GM18519 (cell line): ENCODE measurements around the gene JADE2.
"Not testable (repeated sequence)": the region's sequence is repeated elsewhere in the genome, so short reads cannot be mapped to it uniquely, and the experiment has no call there.

Experiments used
- ATAC-seq: cut with Tn5 transposase; IDR thresholded peaks from one replicate; pipeline ENCODE4 v1.9.1; 2021; ENCODE audit warnings: mild to moderate bottlenecking, moderate library complexity; ENCODE audit not compliant: unreplicated experiment, low FRiP score

The JADE2 gene

GRCh38 chr5:134580001-134580460 is 54.6 kb downstream of the JADE2 start:
- ATAC-seq, result no peak

- no peak for ATAC-seq
Observed at GRCh38 chr5:134581241-134581981, 55.9 kb downstream of the JADE2 start.

GRCh38 chr5:134582281-134582680 is 56.8 kb downstream of the JADE2 start:
- no peak for ATAC-seq

GRCh38 chr5:134582941-134583340 is 57.5 kb downstream of the JADE2 start:
- no peak for ATAC-seq

- no peak for ATAC-seq
Observed at GRCh38 chr5:134583766-134584165, 58.3 kb downstream of the JADE2 start.

GRCh38 chr5:134584662-134585061 is 59.2 kb downstream of the JADE2 start:
- ATAC-seq, result no peak

GRCh38 chr5:134585966-134586365 is 60.5 kb downstream of the JADE2 start:
- no peak for ATAC-seq

- ATAC-seq, result peak; percentile 58
Observed at GRCh38 chr5:134586866-134587524, 61.5 kb downstream of the JADE2 start.

GRCh38 chr5:134590992-134591659 is 65.7 kb downstream of the JADE2 start:
- no peak for ATAC-seq

GRCh38 chr5:134592141-134592746 is 66.8 kb downstream of the JADE2 start:
- no peak for ATAC-seq

- ATAC-seq, result no peak
Observed at GRCh38 chr5:134594336-134594735, 68.9 kb downstream of the JADE2 start.

- ATAC-seq, result no peak
Observed at GRCh38 chr5:134594797-134595457, 69.5 kb downstream of the JADE2 start.

GRCh38 chr5:134595458-134595838 is 70.0 kb downstream of the JADE2 start:
- ATAC-seq, result no peak

- not testable (repeated sequence) for ATAC-seq
Observed at GRCh38 chr5:134599820-134600219, 74.3 kb downstream of the JADE2 start.

- no peak for ATAC-seq
Observed at GRCh38 chr5:134600600-134600999, 75.1 kb downstream of the JADE2 start.

- no peak for ATAC-seq
Observed at GRCh38 chr5:134603059-134603458, 77.6 kb downstream of the JADE2 start.

- no peak for ATAC-seq
Observed at GRCh38 chr5:134604908-134605307, 79.4 kb downstream of the JADE2 start.

- no peak for ATAC-seq
Observed at GRCh38 chr5:134606726-134607125, 81.3 kb downstream of the JADE2 start.

- ATAC-seq, result no peak
Observed at GRCh38 chr5:134608555-134608954, 83.1 kb downstream of the JADE2 start.

GRCh38 chr5:134609232-134609851 is 83.9 kb downstream of the JADE2 start:
- ATAC-seq, result no peak
